Endometrial microvascular endothelial cells (primary cell): ENCODE results near the gene FBXO24. TPM values are rescaled to one million over a fixed set of nuclear protein-coding genes. Genes with fewer than 3 reads are reported as not detected.

Source experiments
- in situ Hi-C: cut with HindIII; loops from 2 replicates; pipeline ENCODE4 v1.10.0; 2017; ENCODE audit warnings: low sequenced_read_pairs, low pct_unique_long_range_greater_than_20kb; ENCODE audit errors: inconsistent ontology term
- total RNA-seq: library from RNA; depleted of rRNA; stranded (reverse); fragments of >200 nt; gene quantifications from one replicate; pipeline ENCODE4 v1.2.3, GENCODE V29; 2015; ENCODE audit errors: inconsistent ontology term

Gene FBXO24
- total RNA-seq, 1 donor from 2014 or later: 1.8 TPM

DNA sequence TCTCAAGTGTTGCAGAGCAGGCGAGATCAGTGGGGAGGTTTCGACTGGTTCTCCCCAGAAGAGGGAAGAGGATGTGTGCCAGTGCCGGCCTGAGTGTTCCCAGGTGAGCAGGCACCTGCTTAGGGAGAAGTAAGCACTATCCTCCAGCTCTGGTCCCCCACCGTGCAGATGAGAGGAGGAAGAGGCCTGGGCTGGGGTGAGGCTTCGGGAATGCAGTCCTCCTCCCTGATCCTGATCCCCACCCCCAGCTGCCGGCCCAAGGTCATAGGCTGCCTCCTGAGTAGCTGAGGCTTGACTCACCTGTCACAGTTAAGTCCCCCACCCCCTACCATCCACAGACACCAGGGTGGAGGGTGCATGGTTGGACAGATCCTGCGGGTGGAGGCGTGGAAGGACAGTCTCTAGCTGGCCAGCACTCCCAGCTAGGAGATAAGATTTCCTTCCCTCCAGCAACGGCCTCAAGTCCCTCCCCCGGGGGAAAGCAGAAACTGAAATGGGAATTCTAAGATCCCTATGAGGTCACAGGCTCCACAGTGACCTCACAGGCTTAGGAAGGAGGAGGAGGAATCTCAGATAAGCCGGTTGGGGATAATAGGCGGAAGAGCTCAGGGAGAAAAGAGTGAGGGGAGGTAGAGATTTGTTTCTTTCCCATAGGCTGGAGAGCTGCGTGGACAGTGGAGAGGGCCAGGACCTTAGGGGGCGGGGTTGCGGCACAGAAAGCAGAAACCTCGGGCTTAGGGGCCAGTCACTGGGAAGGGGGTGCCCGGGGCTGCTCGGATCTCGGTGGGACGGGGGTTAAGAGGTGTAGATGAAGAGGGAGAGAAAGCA, 1.2 kb upstream of the FBXO24 start:
- in situ Hi-C loops: no loop called here

GRCh38 chr7:100585511-100586265, 440 bp upstream of the FBXO24 start, which contains the start of gene LRCH4:
Gene LRCH4, minus strand, starts transcription at chr7:100586129. Its CDS starts 29 bp downstream, at chr7:100586100.
- in situ Hi-C loops: no loop called here

DNA sequence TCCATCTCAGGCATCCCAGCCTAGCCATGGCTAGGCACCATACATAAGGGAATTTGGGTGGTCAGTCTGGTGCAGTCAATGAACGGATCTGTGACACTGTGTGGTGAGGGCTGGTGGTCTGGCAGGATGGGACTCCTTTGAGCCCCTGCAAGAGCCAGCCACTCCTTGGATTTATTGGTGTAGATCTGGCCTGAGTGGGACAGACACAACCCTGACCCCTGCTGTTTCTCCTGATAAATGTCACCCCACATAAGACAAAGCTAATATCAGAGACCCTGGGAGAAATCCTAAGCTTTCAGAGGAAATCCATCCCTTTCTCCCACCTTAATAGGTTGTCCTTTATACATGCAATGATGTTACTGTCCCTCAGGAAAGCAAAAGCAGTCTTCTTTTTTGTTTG, 2.3 kb downstream of the FBXO24 start:
- in situ Hi-C loops: no loop called here

DNA sequence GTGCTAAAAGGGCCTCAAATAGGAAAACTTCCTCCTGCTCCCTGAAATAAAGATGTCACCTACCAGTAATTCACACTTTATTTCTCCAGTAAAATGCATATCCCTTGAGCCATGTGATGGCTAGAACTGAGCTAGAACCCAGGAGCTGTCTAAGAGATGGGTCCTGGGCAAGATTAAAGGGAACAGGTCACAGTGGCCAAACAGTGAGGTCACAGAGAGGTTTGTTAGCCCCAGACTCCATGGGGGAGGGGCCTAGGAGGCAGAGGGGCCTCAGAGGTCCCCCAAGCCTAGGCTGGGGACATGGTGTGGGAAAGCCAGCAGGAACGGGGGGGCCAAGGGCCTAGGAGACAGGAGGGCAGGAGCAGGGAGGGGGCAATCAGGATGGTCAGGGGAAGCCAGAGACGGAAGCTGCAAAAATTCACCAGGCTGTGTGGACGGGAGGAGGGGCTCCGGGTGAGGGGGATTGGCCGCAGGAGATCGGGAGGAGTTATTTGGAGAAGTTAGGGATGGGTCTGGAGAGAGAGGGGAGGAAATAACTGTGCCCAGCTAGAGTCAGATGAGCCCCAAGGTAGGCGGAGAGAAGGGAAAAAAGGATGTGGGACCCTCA, 3.3 kb downstream of the FBXO24 start:
- in situ Hi-C loops: no loop called here

DNA sequence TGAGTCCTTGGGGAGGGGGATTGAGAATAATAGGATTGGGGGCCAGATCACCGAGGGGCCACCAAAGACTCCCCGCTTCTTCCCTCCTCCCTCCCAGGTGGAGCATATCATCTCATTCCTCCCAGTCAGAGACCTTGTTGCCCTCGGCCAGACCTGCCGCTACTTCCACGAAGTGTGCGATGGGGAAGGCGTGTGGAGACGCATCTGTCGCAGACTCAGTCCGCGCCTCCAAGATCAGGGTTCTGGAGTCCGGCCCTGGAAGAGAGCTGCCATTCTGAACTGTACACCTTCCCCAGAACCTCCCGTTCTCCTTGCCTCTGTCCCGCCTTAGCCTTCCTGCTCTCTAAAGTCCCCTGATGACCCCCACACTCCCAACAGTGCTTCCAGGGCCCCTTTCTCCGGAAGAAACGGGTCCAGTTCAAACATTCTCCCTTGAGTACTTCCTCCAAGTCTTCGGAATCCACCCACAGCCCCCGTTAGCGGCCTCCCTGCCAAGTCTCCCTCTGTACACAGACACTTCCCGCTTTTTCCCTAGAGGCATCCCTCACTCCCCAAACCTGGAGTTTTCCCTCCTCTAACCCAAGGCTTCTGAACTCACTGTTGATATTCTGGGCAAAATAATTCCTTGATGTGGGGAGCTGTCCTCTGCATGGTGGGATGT, 4.1 kb downstream of the FBXO24 start:
- in situ Hi-C loops: no loop called here

- in situ Hi-C loops: no loop called here
Measured at GRCh38 chr7:100591596-100591995, 5.5 kb downstream of the FBXO24 start.

DNA sequence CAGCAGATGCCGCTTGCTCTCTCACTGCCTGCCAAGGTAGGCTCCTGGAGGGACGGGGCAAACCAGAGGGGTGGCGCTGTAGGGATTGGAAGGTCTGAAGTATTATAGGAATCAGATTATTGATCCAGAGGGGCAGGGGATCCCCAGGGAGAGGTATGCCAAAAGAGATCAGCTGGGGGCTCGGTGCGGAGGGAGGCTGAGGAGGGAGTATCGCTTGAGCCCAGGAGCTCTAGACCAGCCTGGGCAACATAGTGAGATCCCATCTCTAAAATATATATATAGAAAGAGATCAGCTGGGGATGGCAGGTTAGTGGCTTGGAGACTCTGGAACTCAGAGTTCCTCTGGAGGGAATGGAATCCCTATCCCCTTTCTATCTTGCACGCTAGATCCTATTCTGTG, 9.1 kb downstream of the FBXO24 start:
- in situ Hi-C loops: no loop called here

- in situ Hi-C loops: no loop called here
Measured at GRCh38 chr7:100598425-100598824, 12.3 kb downstream of the FBXO24 start.

DNA sequence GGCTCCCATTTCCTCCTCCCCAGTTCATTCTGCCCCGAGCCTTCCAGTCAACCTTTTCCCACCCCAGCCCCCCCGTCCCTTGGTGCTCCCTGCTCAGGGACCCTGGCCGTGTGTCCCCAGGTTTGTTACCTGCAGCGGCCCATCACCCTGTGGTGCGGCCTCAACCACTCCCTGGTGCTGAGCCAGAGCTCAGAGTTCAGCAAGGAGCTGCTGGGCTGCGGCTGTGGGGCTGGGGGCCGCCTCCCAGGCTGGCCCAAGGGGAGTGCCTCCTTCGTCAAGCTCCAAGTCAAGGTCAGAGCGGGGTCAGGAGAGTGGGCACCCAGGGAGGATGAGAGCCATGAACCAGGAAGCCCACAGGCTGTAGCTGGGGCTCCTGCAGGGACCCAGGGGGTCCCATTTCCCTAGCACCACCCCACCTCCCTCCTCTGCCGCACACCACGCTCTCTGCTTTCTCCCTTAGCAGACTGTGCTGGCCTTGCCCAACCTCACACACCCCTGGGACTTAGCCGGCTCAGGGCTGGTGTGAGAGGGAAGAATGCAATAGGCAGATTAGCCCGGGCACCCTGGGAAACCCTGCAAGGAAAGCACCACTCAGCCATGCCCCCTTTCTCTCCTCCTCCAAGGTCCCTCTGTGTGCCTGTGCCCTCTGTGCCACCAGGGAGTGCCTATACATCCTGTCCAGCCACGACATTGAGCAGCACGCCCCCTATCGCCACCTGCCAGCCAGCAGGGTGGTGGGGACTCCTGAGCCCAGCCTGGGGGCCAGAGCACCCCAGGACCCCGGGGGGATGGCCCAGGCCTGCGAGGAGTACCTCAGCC, 14.0 kb downstream of the FBXO24 start:
- in situ Hi-C loops: no loop called here

- in situ Hi-C loops: no loop called here
Measured at GRCh38 chr7:100600730-100601038, 14.6 kb downstream of the FBXO24 start.

- in situ Hi-C loops: no loop called here
Measured at GRCh38 chr7:100602889-100603725, 17.0 kb downstream of the FBXO24 start.

DNA sequence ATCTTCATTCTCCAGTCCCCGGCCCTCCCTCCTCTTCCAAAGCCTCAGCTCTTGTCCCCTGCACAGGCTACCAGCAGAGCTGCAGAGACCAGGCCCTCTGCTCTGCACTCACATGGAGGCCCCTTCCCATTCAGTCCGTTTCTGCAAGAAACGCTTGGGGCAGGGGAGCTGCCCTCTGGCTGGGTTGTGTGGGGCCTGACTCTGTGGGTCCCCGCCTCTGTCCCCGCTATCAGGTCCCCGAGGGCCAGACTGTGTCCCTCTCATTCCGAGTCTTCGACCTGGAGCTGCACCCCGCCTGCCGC, 17.5 kb downstream of the FBXO24 start:
- in situ Hi-C loops: no loop called here

DNA sequence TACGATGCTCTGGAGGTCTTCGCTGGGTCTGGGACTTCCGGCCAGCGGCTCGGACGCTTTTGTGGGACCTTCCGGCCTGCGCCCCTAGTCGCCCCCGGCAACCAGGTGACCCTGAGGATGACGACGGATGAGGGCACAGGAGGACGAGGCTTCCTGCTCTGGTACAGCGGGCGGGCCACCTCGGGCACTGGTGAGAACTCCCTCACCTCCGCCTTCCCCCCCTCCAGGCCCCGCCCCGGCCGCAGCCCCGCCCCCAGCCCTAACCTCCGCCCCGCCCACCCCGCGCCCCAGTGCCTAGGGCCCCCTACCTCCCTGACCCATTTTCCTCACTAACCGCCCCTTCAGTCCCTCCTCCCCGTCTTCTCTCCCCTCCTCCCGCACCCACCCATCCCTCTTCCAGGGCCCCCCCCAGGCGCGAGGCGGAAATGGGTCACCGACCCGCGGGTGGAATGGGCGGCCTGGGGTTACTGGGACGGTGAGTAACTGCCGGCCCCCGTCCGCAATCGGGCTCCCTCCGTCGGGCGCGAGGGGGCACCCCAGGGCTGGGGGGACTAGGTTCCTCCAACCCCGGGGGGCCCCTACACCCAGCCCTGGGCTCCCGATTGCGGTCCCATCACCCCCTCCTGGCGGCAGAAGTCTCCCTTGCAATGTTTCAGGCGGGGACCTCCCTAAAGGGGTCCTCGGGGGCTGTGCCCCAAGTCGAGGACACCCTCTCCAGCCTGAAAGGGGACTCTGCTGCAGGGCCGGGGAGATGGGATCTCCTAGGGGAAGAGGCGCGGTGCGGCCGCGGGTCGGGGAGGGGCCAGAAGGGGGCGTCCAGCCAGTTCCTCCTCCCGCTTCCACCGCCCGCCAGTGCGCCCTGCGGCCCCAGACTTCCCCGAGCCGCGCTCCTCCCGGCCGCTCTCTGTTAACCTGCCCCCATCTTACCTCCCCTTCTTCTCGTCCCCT, 18.2 kb downstream of the FBXO24 start:
- in situ Hi-C loops: no loop called here

DNA sequence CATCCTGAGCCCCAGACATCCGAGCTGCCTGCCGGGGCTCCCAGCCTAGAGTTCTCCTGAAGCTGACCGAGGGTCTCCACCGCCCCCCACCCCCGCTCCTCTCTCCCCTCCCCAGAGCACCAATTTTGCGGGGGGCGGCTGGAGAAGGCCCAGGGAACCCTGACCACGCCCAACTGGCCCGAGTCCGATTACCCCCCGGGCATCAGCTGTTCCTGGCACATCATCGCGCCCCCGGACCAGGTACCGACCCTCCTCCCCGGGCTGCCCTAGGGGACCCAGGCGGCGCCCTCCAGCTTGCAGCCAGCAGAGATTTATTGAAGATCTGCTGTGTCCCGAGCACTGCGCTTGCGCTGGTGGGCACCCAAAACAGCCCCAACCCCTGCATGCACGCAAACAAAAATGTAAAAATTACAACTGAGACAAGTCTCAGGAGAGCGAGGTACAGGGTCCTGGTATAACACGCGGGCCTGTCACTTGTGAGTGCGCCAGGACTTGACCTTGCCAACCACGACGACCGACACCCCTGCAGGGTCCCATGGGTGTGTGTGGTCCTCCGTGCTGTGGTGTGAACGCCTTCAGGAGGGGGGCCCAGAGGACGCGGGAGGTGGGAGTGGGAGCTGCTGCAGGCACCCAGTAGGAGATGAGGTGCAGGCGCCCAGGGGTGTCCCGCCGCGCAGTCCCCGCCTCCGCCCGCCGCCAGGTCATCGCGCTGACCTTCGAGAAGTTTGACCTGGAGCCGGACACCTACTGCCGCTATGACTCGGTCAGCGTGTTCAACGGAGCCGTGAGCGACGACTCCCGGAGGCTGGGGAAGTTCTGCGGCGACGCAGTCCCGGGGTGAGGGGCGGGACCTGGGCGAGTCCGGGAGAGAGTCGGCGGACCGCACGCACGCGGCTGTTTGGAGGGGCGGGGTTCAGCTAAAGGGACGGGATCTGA, 19.1 kb downstream of the FBXO24 start:
- in situ Hi-C loops: no loop called here

DNA sequence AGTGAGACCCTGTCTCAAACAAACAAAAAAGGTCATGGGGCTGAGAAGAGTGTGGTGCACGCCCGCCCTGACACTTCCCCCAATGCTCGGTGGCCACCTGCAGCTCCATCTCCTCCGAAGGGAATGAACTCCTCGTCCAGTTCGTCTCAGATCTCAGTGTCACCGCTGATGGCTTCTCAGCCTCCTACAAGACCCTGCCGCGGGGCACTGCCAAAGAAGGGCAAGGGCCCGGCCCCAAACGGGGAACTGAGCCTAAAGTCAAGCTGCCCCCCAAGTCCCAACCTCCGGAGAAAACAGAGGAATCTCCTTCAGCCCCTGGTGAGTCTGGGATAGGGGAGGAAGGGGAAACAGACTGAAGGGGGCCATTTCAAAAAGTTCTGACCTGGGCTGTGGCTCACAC, 20.2 kb downstream of the FBXO24 start:
- in situ Hi-C loops: no loop called here

DNA sequence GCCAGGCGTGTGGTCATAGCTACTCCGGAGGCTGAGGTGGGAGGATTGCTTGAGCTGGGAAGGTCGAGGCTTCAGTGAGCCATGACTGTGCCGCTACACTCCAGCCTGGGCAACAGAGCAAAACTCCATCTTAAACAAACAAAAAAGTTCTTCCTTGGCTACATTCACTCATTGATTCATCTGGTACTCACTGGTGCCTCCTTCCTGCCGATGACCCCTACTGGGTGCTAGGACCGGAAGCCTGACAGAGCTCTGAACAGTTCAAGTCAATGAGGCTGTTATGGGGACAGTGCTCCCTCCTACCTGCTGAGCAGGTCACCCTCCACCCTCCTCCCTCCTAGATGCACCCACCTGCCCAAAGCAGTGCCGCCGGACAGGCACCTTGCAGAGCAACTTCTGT, 21.0 kb downstream of the FBXO24 start:
- in situ Hi-C loops: no loop called here
